Measurements from ENCODE around the gene SCAP. TPM values are rescaled to one million over a fixed set of nuclear protein-coding genes. Genes with fewer than 3 reads are reported as not detected.

Gene SCAP
- total and polyA plus RNA-seq, 2 of the 13 experiments (the other 11 are each of a cell fraction or from before 2014, with no cell fraction given) = 40.4 to 53.3 TPM

- TF ChIP-seq ZNF770 (CRISPR knock-in tag; IDR thresholded peaks at IDR 0.05) (no peak), HNF4G (IDR thresholded peaks at IDR 0.05; ENCODE audit: borderline replicate concordance, low read depth, low read length) (peak; percentile 34; the same call in 1 of the 2 replicates), HNF4G (CRISPR knock-in tag; IDR thresholded peaks at IDR 0.05; ENCODE audit: borderline replicate concordance, low read depth) (no peak; the same call in 1 of the 2 replicates), PATZ1 (CRISPR knock-in tag; IDR thresholded peaks at IDR 0.05) (peak; percentile 53; the same call in 1 of the 2 replicates), JUN (CRISPR knock-in tag; IDR thresholded peaks at IDR 0.05) (peak; percentile 61; the same call in 1 of the 2 replicates), ISL2 (CRISPR knock-in tag; IDR thresholded peaks at IDR 0.05) (0 out of 2 replicates have a peak, but pooled peaks have one; percentile 33), PRPF4 (IDR thresholded peaks at IDR 0.05; ENCODE audit: low read depth, low read length, poor library complexity, severe bottlenecking) (no peak), TFE3 (CRISPR knock-in tag; IDR thresholded peaks at IDR 0.05) (peak; percentile 71), MZF1 (CRISPR knock-in tag; IDR thresholded peaks at IDR 0.05; ENCODE audit: borderline replicate concordance) (no peak), HOMEZ (CRISPR knock-in tag; IDR thresholded peaks at IDR 0.05; ENCODE audit: low read depth) (peak; percentile 76), LBX2 (CRISPR knock-in tag; IDR thresholded peaks at IDR 0.05; ENCODE audit: borderline replicate concordance) (no peak; the same call in 1 of the 2 replicates), U2AF2 (IDR thresholded peaks at IDR 0.05; ENCODE audit: low read depth, low read length) (no peak), ZNF235 (CRISPR knock-in tag; IDR thresholded peaks at IDR 0.05; ENCODE audit: borderline replicate concordance) (no peak), ATRX (CRISPR knock-in tag; IDR thresholded peaks at IDR 0.05; ENCODE audit: borderline replicate concordance) (no peak), ZNF7 (CRISPR knock-in tag; IDR thresholded peaks at IDR 0.05) (no peak), ZNF143 (CRISPR knock-in tag; IDR thresholded peaks at IDR 0.05) (peak; percentile 55; the same call in 1 of the 2 replicates)
- TF ChIP-seq, protein P1, sequence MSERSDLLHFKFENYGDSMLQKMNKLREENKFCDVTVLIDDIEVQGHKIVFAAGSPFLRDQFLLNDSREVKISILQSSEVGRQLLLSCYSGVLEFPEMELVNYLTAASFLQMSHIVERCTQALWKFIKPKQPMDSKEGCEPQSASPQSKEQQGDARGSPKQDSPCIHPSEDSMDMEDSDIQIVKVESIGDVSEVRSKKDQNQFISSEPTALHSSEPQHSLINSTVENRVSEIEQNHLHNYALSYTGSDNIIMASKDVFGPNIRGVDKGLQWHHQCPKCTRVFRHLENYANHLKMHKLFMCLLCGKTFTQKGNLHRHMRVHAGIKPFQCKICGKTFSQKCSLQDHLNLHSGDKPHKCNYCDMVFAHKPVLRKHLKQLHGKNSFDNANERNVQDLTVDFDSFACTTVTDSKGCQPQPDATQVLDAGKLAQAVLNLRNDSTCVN (CRISPR knock-in tag; IDR thresholded peaks at IDR 0.05; ENCODE audit: borderline replicate concordance) = no peak
- TF ChIP-seq, protein P2, sequence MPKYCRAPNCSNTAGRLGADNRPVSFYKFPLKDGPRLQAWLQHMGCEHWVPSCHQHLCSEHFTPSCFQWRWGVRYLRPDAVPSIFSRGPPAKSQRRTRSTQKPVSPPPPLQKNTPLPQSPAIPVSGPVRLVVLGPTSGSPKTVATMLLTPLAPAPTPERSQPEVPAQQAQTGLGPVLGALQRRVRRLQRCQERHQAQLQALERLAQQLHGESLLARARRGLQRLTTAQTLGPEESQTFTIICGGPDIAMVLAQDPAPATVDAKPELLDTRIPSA (CRISPR knock-in tag; IDR thresholded peaks at IDR 0.05; ENCODE audit: borderline replicate concordance) = no peak
Measured at GRCh38 chr3:47475570-47476329, at the start of gene SCAP (continued).

Data from HepG2 (cell line).